DMS153 (cell line): ENCODE measurements around the gene NFATC1.

ENCODE experiments used
- DNase-seq: peaks from one replicate; lab custom pipeline; 2025; lab: John Stamatoyannopoulos, UW

The NFATC1 gene

GRCh38 chr18:79423211-79424007, 27.7 kb downstream of the NFATC1 start:
- DNase-seq: no peak

GRCh38 chr18:79424008-79424565, 28.4 kb downstream of the NFATC1 start:
- no peak for DNase-seq

DNA sequence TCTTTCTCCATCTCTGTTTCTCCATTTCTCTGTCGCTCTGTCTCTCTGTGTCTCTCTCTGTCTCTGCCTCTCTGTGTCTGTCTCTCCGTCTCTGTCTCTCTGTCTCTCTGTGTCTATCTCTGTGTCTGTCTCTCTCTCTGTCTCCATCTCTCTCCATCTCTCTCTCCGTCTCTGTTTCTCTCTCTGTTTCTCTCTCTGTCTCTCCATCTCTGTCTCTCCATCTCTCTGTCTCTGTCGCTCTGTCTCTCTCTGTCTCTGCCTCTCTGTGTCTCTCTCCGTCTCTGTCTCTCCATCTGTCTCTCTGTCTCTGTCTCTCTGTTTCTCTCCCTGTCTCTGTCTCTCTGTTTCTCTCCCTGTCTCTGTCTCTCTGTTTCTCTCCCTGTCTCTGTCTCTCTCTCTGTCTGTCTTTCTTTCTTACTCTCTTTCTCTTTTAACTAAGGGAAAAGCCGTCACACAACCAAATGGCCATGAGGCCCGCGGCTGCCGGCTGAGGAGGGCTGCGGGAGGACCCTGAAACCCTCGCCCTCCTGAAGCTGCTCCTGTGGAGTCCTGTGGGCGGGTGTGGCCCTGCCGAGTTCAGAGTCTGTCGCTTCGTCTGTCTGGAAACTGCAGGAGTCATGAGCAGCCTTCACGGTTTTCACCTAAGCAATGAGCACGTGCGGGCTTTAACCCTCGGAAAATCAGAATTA, 29.3 kb downstream of the NFATC1 start:
- no peak for DNase-seq

- DNase-seq: no peak
Observed at GRCh38 chr18:79425569-79425886, 29.8 kb downstream of the NFATC1 start.

DNA sequence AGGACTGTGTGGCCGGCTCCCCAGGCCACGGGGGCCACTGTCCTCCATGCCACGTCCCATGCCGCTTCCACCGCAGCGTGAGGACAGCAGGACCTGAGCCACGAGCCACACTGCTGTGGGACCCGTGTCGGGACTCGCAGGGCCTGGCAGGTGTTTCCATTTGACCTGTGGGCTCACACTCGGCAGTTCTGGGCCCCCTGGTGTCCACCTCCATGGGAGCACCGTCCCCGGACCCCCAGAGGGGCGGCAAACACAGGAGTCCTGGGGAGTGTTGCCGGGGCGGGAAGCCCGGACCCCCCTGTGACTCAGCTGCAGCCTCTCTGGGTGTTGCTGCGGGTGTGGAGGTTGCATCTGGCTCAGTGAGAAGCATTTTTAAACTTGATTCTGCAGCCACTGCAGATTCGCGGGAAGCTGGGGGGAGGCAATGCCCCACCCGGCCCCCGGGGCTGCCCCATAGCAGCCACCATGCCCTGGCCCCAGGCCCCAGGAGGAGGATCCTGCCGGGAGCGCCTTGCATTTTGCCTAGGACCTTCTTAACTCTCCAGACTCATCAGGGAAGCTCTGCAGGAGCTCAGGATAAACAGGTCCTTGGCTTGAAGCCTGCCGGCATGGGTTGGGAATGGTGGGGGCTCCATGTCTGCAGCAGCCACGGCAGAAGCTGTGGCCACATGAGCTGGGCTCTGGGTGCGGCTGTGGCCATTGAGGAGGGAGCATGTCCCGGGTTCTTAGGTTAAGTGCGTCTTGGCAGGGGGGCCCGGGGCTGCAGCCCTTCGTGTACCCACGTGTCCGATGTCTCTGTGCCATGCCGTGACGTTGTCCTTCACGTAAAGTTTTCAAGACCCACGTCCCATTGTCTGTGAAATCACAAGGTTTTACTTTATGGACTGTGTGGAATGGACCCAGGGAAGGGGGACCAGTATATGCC, 30.9 kb downstream of the NFATC1 start:
- DNase-seq: no peak

DNA sequence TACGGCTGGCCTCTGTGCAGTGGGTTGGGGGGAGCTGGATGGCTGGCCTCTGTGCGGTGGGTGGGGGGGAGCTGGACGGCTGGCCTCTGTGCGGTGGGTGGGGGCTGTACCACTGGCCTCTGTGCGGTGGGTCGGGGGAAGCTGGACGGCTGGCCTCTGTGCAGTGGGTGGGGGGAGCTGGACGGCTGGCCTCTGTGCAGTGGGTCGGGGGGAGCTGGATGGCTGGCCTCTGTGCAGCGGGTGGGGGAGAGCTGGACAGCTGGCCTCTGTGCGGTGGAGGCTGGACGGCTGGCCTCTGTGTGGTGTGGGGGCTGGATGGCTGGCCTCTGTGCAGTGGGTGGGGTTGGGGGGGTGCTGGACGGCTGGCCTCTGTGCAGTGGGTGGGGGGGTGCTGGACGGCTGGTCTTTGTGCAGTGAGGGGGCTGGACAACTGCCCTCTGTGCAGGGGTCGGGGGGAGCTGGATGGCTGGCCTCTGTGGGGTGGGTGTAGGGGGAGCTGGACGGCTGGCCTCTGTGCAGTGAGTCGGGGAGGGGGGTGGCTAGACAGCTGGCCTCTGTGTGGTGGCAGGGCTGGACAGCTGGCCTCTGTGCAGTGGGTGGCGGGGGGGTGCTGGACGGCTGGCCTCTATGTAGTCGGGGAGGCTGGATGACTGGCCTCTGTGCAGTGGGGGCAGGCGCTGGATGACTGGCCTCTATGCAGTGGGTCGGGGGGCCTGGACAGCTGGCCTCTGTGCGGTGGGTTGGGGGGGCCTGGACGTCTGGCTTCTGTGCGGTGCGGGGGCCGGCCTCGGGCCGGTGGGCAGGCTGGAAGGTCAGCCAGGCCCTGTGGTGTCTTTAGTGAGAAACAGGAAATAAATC, 31.9 kb downstream of the NFATC1 start:
- DNase-seq: no peak

DNA sequence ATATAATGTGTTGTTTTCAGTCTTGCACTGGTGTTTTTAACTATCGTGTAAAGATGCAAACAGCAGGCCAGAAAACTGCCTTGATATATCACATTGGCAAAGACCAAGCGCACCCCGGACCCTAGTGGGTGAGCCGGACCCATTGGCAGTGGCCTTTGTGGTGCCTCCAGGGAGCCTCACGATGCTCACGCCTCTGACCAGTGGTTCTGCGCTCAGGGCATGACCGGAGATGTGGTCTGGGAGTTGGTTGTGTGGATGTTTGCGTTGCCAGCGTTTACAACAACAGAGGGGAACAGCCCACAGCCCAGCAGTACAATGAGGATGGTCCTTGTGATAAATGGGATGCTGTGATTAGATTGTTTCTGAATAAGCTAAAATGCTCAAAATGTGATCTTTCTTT, 32.6 kb downstream of the NFATC1 start:
- no peak for DNase-seq

DNA sequence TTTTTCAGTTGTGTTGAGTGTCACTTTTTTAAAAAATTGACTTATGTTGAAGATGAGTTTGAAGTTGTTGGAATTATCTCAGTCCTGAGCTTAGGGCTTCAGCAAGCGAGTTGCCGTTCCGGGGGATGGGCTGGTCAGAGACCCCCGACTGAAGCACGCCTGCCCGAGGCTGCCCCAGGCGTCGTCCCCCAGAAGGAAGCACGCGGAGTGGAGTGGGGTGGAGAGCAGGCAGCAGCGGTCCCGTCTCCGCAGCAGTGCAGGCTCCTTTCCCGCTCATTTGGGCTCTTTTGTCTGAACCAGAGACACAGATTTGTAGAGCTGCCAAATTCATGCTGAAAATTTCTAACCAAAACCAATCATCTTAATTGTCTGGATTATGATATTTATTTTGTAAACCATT, 33.7 kb downstream of the NFATC1 start:
- no peak for DNase-seq

- no peak for DNase-seq
Observed at GRCh38 chr18:79429785-79430281, 34.1 kb downstream of the NFATC1 start.

DNA sequence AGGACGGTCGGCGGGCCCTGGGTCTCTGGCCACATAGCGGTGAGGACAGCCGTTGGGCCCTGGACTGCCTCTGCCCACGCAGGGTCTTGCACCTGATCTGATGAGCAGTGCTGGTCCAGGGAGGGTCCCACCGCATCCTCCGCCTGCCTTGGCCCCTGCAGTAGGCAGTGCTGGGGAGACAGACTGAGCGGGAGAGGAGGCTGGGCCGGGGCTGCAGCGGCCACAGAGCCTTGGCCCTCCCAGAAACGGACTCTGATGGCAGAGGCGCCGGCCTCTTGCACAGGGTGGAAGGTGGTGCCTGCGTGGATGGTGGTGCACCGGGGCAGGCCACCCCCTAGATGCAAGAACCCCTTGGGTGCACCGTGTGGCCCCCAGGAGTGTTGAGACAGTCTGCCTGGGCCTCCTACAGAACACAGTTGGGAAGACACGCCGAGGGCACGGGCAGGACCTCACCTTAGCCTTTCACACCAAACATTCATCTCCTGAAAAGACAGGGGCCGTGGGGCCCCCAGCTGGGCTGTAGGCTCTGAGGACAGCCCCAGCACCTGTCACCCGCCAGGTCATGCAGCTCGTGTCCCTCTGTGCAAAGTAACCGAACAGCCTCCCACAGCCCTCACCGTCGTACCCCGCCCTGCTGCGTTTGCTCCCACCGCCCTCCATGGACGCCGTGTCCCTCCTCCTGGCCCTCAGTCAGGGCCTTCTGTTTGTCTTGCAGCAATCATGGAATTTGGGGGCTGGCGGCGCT, 36.8 kb downstream of the NFATC1 start:
- DNase-seq: no peak

DNA sequence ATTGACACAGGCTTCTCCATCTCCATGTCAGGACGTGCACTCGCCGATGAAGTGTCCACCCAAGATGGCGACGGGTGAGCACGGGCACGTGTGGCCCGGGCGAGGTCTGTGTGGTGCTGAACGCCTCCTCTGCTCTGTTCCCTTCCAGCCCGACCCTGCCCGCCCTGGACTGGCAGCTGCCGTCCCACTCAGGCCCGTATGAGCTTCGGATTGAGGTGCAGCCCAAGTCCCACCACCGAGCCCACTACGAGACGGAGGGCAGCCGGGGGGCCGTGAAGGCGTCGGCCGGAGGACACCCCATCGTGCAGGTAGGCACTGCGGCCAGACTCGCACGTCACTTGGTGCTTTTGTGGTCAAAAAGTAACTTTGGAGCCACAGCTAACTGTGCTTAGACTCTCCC, 37.7 kb downstream of the NFATC1 start:
- no peak for DNase-seq

DNA sequence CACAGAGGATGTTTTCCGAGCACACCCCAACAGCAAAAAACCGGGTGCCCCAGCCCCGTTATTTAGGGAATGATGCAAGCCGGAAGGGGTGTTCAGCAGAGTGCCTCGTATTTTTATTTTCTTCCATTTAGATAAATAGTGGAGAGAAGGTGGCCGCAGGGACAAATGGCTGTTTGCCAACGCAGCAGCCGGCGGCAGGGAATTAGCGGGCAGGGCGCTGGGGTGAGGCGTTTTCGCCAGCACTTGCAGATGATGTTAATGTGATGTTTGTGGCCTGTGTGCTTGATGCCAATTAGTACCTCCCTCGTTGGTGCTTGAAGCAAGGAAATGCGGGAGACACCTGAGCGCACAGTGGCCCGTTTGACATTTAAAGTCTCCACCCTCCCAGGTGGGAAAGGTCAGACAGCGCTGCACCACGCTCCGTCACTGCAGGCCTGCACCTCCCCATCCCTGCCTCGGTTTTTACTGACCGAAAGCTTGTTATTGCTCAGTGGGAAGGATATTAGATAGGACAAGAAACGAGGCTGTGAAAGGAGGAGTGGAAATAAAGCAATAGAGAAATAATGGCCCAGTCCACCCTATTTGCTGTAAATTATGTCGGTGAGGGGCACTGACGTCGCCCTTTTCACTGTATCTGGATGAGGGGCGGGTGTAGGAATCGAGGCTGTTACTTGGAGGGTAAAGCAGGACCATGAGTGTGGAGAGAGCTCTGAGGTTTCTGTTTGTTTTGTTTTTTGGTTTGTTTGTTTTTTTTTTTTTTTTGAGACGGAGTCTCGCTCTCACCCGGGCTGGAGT, 39.1 kb downstream of the NFATC1 start:
- DNase-seq: peak; percentile 15

- no peak for DNase-seq
Observed at GRCh38 chr18:79436556-79437275, 41.0 kb downstream of the NFATC1 start.

DNA sequence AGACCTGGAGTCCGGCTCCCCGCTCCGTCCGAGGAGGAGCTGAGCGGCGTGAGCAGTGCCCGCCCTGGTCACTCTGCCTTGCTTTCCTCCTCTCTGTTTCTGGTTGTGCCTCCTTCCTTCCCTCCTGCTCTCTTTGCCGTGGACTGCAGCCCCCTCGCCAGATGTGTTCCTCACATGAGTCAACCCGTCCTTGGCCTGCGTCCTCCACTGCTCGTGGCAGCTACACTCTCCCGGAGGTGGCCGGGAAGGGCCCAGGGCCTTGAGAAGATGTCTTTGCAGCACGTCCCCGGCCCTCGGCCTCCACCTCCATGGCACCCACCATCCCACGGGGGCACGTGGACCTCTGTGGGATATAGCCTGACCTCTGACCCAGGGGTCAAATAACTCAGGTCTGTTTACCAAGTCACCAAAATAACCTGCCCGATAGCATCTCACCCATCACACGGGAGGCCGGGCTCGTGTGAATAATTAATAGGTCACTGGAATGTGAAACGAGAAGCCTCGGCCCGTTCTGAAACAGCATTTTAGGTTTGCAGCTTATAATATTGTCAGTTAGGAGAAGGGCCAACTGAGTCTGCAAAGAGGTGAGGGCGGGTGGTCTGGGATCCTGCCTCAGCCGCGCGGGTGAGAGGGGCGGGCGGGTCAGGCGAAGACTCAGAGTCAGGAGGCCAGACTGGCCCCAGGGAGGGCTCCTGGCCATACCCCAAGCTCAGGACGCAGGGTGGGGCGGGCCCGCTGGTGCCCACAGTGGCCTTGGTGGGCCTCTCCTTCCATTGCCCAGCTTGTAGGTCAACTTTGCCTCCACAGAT, 42.6 kb downstream of the NFATC1 start:
- DNase-seq: no peak

DNA sequence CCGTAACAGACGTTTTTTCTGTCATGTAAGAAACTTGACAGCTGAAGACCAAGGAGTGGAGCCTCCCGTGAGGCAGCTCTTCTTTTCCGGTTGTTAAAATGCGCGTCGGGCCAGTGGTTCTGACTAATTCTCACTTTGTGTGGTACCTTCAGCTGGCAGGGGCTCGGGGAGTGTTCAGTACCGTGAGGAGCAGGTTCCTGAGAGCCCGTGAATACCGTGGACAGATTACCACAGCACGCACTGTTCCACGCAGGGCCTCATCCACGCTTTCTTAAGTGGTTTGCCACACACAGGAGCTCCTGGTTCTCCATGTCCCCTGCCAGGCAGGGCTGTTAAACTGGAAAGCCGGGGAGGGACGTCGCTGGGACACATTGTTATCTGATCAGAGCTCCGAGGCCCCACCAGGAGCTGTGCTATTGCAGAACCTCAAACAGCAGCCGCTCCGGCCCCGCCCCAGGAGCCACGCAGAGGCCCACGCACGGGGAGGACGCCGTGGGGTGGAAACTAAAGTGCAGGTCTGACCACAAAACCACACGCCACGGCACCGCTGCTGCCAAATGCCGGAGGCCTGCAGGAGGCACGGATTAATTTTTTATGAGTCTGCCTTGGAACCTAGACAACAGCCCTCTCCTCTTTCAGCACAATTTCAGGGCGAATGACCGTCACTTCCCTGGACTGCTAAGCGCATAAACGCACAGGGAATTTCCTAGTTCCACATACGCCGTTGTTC, 43.3 kb downstream of the NFATC1 start:
- no peak for DNase-seq

DNA sequence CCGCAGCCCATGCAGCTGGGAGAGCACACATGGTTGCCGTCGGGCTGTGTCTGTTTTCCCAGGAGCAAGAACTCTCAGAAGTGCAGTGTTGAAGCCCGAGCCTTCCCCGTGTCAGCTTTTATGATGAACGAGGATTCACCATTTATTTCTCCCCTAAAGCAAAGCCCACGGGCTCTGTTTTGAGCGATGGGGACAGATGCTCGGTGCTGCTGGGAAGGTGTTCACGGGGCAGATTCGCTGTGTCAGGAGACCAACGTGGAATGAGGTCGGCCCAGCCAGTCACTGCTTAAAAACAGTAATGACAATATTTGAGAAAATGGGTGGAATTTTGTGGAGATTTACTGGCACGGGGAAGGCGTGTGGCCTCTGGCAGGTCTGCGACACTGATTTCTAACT, 43.9 kb downstream of the NFATC1 start:
- DNase-seq: no peak

DNA sequence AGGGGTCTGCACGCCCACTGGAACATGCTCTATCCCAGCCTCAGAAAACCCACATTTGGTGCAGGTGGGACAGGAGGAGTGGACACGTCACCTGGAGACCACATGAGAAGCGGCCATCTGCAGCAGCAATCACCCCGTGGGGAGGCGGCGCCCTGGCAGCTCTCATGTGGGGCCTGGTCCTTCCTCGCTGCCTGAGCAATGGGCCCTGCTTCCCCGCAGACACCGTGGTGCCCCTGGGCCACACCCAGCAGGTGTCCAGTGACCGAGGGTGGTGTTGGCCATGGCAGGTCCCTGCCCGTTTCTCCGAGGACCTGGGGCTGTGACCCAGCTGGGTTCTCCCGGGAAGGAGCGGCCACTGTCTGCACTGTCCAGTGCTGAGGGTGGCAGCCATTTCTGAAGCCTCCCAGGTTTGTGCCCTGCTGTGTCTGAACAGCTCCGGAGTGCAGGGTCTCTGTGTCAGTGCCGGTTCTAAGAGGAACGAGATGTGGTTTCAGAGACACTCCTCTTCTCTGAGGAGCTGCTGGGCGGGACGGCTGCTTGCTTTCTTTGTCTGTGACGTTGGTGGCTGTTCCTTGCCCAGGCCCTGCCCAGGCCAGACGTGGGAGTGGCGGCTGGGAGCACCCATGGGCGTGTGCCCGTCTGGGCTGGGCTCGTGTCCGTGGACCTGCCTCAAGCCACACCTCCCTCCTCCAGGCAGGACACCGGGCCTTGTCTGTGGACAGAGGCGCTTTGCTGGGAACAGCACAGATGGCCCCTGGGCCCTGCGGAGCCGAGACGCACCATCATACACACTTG, 44.8 kb downstream of the NFATC1 start:
- no peak for DNase-seq
